ENCODE measurements around the gene CHST11. TPM values are rescaled to one million over a fixed set of nuclear protein-coding genes. Genes with fewer than 3 reads are reported as not detected.

CHST11 gene
- total RNA-seq, 1 donor, result 10.8 TPM

GRCh38 chr12:104590022-104590421 is 133.3 kb downstream of the CHST11 start:
- DNase-seq (ENCODE audit: low read depth), result no peak
- no peak for TF ChIP-seq CTCF (IDR thresholded peaks at IDR 0.05; ENCODE audit: insufficient read depth, low read length)
- H3K4me3 ChIP-seq (ENCODE audit: low read depth, low read length), result no peak overlapping the region

- H3K4me3 ChIP-seq (ENCODE audit: low read depth, low read length), result no peak overlapping the region
- no peak for TF ChIP-seq CTCF (IDR thresholded peaks at IDR 0.05; ENCODE audit: insufficient read depth, low read length)
- no peak for DNase-seq (ENCODE audit: low read depth)
Observed at GRCh38 chr12:104591257-104591885, 134.6 kb downstream of the CHST11 start.

DNA sequence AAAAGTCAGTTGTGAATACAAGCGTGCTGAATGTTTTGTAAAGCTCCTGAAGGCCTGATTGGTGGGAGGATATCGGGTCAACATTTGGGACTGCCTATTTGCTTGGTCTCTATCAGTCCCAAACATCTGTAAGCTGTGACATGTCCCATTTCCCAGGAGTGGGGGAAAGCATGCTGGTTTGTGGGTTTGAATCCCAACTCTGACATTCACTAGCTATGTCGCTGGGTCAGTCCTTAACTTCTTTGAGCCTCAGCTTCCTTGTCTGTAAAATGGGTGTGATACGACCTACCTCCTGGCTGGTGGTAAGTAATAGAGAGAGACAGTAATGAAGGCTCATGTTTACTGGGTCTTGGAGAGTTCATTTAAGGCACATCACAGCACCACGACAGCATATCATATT is 136.7 kb downstream of the CHST11 start:
- TF ChIP-seq CTCF (IDR thresholded peaks at IDR 0.05; ENCODE audit: insufficient read depth, low read length), result no peak

DNA sequence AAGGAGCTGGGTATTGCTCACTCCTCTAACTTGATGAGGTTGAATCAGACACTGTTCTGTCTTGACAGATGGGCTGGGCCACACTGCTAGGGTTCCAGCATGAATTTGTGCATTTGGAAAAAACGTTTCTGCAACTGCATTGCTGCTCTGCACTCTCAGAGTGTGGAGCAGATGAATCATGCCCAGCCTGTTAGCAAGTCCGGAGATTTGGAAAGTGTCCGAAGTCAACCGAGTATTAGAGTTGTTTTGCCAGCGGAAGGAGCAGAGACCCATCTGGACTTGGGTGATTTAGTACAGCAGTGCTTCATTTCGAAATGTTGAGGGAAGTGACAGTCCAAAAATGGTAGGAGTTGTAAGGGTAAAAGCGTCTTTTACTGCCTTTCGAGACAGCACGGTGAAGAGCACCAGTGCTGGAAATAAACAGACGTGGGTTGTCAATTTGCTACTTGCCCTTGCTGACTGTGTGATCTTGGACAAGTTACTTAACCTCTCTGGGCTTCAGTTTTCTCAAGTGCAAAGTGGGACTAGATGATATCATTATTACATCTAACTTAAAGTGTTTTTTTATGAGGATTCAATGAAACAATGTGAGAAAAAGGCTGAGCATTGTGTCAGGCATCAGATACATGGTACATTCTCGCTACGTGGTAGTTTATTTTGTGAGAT is 139.5 kb downstream of the CHST11 start:
- no peak for TF ChIP-seq CTCF (IDR thresholded peaks at IDR 0.05; ENCODE audit: insufficient read depth, low read length)
- peak overlapping the region; percentile 29 for H3K4me3 ChIP-seq (ENCODE audit: low read depth, low read length)
- DNase-seq (ENCODE audit: low read depth), result peak; percentile 95

More for the DNA sequence above, 136.7 kb downstream of the CHST11 start:
- no peak overlapping the region for H3K4me3 ChIP-seq (ENCODE audit: low read depth, low read length)
- DNase-seq (ENCODE audit: low read depth), result no peak

DNA sequence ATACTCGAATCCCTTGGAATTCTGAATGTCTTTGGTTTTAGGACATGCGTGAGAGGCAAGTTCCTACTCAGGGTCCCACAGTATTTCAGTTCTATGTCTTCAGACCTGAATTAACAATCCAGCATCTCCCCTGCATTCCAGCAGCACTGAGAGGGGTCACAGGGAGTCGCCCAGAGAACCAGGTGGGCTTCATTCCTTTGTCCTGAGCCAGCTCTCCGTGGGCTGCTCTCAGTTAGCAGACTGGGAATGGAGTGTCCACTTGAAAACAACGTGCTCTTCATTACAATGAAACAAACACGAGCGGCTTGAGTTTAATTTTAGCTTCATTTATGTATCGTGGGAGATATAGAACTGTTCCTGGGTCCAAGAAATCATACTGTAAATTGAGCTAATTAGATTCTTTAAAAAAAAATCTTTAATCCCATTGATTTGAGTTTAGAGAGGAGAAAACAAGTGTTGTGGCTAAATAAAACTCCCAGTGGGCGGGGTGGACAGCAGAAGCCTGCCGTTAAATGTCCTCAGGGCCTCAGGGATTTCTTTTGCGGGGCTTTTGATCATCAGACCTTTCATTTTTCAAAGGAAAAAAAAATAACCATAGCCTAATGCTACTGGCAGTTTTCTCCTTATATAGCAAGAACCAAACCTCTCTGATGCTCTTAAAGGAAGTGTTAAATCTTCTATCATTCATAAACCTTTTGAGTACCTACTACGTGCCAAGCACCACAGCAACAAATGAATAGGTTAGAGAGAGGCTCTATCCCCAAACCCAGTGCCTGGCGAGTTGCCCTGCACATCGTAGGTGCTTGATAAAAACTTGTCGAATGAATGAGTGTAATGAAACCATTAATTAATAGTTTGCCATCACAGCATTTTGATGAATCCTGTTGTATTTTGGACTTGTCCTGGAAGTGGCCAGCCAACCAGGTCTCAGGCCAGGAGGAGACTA is 140.4 kb downstream of the CHST11 start:
- TF ChIP-seq CTCF (IDR thresholded peaks at IDR 0.05; ENCODE audit: insufficient read depth, low read length), result no peak
- no peak overlapping the region for H3K4me3 ChIP-seq (ENCODE audit: low read depth, low read length)
- DNase-seq (ENCODE audit: low read depth), result no peak

DNA sequence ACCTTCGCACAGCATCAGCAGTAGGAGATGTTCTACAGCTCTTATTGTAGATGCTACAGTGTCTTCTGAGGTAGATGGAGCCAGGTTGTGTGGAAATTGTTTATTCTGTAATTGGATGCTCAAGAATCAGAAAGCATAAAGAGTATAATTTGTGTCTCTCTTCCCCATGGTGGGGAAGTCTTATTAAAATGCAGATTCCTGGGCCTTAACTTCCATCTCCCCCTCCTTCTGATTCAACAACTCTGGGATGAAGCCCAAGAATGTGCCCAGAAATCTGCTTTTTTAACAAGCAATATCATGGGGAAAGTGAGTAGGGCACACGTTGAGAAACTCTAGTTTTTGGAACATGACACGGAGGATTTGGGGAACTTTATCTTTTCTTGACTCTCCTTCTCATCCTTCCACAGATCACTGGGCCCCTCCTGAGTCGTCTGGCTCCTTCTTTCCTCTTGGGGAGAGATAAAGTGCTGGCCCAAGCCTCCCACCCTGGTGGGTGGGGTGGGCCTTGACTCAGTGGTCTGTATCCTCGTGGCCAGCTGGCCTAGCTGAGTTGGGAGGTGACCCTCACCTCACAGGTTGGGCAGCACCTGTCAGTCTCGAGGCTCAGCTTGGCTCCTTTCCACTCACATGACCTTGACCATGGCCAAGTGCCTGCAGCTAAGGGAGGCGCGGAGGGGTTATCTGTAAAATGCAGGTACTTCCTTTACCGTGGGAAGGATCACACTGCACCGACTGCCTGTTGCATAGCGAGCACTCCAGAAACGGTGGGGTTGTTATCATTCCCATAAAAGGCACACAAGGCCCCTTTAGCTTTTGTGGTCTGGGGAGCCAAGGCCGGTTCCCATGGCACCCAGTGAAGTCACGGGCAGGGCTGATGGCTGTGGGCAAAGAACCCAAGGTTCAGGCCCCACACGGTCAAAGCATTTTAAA is 141.9 kb downstream of the CHST11 start:
- H3K4me3 ChIP-seq (ENCODE audit: low read depth, low read length), result no peak overlapping the region
- DNase-seq (ENCODE audit: low read depth), result no peak
- TF ChIP-seq CTCF (IDR thresholded peaks at IDR 0.05; ENCODE audit: insufficient read depth, low read length), result no peak
